Stimulated activated CD8-positive, alpha-beta memory T cell treated with anti-CD3 and anti-CD28 coated beads, Interleukin-12 subunit alpha, Interleukin-12 subunit beta, amount 100 ng/mL, for 24 hours (primary cell): ENCODE data around the gene FNDC3A.
A peak's percentile ranks its signal among the peaks of the same experiment; 100 is the strongest.

Experiments
- DNase-seq: peaks from one replicate; pipeline ENCODE4 v3.0.0-alpha.2; 2020; ENCODE audit errors: extremely low read depth

Gene FNDC3A, protein sequence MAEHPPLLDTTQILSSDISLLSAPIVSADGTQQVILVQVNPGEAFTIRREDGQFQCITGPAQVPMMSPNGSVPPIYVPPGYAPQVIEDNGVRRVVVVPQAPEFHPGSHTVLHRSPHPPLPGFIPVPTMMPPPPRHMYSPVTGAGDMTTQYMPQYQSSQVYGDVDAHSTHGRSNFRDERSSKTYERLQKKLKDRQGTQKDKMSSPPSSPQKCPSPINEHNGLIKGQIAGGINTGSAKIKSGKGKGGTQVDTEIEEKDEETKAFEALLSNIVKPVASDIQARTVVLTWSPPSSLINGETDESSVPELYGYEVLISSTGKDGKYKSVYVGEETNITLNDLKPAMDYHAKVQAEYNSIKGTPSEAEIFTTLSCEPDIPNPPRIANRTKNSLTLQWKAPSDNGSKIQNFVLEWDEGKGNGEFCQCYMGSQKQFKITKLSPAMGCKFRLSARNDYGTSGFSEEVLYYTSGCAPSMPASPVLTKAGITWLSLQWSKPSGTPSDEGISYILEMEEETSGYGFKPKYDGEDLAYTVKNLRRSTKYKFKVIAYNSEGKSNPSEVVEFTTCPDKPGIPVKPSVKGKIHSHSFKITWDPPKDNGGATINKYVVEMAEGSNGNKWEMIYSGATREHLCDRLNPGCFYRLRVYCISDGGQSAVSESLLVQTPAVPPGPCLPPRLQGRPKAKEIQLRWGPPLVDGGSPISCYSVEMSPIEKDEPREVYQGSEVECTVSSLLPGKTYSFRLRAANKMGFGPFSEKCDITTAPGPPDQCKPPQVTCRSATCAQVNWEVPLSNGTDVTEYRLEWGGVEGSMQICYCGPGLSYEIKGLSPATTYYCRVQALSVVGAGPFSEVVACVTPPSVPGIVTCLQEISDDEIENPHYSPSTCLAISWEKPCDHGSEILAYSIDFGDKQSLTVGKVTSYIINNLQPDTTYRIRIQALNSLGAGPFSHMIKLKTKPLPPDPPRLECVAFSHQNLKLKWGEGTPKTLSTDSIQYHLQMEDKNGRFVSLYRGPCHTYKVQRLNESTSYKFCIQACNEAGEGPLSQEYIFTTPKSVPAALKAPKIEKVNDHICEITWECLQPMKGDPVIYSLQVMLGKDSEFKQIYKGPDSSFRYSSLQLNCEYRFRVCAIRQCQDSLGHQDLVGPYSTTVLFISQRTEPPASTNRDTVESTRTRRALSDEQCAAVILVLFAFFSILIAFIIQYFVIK

DNA sequence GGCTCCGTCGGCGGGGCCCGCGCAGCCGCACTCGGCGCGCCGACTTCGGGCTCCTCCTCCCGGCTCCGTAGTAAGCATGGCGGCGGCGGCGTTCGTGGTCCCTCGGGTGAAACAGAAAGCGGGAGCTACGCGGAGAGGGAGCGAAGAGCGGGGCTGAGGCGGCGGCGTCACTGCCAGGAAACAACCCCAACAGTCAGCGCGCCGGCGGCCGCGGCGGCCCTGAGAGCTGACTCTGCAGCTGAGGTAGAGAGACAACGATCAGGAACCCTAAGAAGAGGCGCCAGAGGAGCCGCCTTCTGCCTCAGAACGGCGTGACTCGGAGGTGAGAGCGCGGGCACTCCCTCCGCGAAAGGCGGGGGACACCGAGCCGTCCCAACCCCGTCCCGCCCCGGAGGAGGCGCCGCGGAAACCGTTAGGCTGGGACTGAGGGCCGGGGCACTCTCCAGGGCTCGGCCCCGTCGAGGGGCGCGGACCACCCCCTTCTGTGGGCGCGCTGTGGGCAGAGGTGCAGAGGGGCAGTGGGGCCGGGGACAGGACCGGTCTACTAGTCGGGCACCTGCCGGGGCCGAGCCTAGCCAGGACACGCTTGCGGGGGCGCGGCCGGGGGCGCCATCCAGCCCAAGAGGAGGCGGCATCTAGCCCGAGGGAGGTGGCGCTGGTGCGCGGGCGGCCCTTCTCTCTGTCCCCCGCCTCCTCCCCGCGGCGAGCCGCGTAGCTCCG lies at the start of gene FNDC3A:
Gene FNDC3A (plus strand): TSS at position 57 of the 720 bp plus-strand sequence. CDS start 30,279 bp downstream, outside the sequence.
- peak; percentile 70 for DNase-seq

DNA sequence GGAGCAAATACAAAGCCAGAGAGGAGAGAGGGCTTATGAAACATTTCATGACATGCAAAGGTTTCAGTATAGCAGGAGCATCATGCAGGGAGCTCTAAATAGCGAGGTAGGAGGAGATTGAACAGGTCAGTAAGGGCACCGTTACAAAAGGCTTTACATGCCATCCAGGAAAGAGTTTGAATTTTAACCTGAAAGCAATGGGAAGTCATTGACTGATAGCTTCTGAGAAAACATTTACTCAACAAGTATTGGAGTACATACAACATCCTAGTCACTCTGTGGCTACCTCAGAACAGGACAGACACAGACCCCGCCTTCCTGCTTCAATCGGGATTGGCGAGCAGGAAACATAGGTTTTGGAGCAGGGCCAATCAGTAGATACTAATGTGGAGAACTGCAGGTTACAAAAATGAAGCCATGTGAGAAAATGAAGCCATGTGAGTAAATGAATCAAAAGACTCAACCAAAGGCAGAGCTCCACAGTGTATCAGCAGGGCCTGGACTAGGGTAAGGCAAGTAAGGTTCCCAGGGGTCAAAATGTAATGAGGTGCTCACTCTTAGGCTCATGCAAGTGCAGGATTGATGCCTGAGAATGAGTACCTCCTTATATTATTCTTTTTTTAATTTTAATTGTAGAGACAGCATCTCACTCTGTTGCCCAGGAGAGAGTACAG lies 46.8 kb upstream of the FNDC3A start:
- DNase-seq = no peak

GRCh38 chr13:48930918-48931317 lies 44.8 kb upstream of the FNDC3A start:
- DNase-seq = no peak

DNA sequence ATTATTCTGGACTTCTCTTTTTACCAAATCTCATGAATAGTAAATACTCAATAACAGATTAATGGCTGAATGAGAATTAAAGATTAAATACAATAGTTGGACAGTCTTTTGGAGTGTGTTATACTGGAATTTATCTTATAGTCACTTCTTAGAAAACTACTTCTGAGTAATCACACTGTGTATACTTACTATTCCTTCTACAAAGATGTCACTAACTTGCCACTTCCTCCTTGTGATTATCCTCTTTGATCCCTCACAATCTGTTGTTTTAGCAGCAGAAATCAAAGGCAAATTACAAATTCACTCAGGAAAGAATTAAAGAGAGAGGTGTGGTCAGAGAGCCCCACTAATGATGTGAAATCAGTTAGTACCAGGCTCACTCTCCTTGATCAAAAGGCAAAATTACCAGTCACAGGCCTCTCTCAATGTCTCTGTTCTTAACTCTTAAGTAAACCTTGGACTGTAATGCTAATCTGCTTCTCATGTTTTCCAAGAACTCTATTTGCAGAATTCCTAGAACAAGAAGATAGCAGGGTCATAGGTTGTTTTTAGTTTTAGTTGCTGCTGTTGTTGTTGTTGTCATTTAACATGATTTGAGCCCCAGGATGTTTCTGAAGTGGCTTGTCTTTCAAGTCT lies 37.3 kb upstream of the FNDC3A start:
- DNase-seq = no peak

DNA sequence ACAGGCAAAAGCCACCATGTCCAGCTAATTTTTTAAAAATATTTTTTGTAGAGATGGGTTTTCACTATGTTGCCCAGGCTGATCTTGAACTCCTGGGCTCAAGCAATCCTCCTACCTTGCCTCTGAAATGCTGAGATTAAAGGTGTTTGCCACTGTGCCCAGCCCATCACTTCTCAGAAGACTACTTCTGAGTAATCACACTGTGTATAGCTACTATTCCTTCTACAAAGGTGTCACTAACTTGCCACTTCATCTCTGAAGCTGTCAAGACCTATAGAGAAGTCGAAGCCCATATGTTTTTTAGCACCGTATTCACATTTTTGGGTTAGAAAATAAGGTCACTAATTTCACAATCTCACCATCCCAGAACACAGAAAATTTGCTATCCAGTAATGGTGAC lies 36.0 kb upstream of the FNDC3A start:
- DNase-seq = no peak

- no peak for DNase-seq
Observed at GRCh38 chr13:48942131-48942530, 33.6 kb upstream of the FNDC3A start.

DNA sequence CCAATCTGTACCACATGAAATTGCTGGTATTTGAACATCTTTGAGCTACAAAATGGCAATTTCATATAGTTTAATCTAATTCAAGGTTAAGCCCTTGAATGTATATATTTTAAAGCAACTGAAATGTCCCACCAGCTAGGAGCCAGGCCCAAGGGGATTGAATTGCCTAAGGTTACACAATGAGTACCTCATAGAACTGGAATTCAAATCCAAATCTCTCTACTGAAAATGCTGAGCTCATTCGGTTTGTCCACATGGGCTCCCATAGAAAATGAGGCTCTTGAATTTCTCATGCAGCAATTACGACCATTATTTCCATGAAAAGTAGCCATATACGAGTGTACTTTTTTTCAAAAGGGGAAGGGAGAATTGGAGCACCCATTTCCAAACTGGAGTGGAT lies 31.5 kb upstream of the FNDC3A start:
- no peak for DNase-seq

DNA sequence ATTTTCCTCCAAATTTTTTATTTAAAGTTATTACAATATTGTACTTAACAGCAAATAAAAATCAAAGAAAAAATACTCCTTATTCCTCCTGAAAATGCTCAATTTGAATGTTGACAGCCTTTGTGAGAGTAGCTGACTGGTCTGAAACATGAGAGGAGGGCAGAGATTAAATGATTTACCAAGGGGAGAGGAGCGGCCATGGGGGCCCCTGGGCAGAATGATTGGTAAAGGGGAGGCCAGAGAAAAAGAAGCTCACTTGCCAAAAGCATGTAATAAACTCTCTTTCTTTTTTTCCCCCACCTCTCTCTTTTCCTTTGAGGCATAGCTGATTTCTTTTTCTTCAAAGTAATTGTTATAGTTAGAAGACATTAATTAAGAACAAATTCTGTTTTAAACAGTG lies 30.1 kb upstream of the FNDC3A start:
- no peak for DNase-seq

DNA sequence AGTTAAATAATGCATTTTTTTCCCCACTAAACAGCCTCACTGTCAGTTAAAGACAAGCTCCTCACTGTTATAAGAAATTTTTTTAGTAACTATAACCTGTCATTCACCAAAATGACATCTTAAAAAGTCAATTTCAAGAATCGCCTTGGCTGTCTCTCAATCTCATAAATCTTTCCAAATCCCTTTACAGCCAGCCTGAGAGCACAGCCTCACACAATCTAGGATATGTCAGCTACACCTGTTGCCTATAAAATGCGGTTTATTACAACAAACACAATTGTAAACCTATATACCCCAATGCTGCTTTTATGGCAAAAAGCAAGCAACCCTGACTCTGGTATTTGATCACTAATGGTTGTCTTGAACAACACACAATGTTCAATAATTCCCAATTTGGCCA lies 29.5 kb upstream of the FNDC3A start:
- DNase-seq = no peak

DNA sequence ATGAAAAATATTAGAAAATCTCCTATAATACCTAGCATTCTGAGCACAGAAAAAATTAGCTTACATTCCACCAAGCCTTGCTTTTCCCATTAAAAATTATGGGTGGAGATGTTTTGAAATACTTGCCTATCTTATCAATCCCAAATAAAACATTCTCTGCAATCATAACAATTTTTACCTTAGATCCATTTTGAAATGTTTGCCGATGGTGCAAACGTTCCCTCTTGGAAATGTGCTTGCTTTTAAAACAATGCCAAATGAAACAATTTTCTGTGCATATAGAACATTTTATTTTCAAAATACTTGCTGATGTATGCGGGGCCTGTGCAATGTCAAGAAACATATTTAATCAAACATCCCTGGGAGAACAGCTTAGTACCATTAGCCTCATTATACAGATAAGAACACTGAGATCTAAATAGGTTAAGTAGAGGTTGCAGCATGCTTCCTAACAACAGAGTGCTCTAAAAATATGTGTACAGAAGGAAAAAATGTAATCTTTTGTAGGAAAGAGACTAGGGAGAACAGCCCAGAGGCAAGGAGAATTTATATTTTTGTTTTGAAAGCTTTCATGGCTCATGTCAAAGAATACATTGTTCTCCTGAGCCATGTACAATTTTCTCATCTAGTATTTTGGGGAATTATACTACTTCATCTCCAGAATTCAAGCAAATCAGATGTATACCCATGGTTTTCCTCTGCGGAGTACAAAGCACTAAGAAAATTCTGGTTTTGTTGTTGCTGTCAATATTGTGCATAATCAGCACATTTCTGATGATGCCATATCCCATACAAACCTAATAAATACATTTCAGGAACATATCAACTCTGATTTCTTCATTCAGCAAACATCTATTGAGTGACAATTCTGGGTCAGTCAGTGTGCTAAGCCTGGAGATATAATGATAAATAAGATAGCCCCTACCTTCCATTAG lies 25.9 kb upstream of the FNDC3A start:
- DNase-seq = no peak

DNA sequence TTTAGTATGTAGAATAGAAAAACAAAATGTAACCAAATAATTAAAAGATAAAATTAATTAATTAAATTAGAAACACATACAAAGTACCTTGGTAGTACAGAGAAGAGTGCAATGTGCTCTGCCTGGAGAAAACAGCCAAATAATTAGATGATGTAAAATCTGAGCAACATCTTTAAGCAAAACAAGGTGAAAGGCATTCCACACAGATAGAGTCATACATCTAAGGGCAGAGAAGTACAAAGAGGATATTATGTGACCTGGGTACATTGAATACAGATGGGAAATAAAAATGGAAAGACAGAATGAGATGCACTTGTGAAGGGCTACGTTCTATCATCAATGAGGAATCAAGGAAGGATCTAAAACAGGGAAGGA lies 25.2 kb upstream of the FNDC3A start:
- DNase-seq = no peak

- DNase-seq = no peak
Observed at GRCh38 chr13:48954081-48954480, 21.6 kb upstream of the FNDC3A start.

DNA sequence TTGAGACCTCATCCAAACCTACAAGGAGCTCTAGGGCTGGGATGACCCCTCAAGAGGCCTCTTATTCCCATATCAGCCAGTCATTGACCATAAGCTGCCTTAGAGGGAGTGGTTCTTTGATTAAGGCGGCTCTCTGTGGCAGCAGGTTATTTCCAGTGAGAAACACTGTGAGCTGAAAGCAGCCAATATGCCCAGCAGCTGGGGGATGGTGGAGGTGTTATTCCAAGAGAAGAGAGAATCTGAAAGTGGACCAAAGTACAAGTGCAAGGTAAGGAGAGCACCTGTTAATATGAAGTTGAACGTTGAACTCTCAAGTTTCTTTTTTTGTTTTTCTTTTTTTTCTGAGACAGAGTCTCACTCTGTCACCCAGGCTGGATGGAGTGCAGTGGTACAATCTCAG lies 20.2 kb upstream of the FNDC3A start:
- DNase-seq = no peak

- DNase-seq = no peak
Observed at GRCh38 chr13:48961379-48961778, 14.3 kb upstream of the FNDC3A start.

DNA sequence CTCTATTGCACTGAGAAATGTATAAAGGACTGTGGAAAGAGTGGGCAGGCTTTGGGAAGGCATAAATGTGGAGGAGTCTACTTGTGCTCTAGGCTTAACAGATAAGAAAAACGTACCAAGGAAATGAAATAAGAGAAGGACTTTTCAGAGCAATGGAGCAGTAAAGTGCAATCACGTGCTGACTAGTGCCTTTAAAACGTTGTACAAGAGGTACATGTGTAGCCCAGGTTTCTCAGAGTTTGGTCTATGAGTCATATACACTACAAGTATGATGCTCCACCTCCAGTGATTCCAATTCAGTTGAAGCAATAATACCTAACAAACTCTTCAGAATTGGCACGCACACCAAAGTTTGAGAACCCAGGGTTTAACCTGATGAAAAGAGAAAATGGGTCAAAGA lies 13.4 kb upstream of the FNDC3A start:
- no peak for DNase-seq

DNA sequence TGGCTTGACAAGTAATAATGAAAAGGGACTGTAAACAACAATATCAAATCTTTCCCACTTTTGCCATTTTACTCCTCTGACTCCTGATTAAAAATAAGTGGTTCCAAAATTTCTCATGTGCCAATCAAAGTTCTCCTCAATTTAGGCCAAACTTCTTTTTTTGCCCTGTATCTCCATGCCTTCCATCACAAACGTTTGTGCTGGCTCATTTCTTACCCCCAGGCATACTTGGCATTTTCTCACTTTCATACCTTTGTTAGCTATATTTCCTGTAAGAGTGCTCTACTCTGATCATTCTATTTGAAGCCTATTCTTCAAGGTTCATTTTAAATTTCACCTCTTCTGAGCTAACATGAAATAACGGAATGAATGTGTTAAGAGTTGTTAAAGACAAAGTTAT lies 10.0 kb upstream of the FNDC3A start:
- DNase-seq = no peak

DNA sequence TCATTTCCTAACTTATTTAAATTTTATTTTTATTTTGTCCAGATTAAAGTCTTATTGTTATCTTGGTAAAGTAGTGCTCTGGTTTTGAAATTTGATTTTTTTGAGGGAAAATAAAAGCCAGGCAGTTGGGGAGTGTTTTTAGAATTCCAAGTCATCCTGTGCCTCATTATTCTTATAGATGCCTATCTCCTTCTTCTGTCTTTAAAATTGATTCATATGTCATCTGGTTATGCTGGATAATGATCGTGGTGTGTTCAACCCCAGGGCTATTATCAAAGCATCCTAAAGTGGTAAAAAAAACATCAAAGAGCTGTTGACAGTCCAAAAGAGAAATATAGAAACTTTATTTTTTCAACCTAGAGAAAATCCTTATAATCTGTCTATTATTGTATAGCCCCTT lies 6.0 kb upstream of the FNDC3A start:
- no peak for DNase-seq

GRCh38 chr13:48973845-48974431 lies 1.8 kb upstream of the FNDC3A start:
- DNase-seq = no peak
